Inflammatory macrophage treated with lipopolysaccharide for 1 hour (primary cell): ENCODE data around the gene ITGB8.
"Not testable (repeated sequence)": the region's sequence is repeated elsewhere in the genome, so short reads cannot be mapped to it uniquely, and the experiment has no call there.

Experiments used
- DNase-seq, 2 donors: peaks; one replicate each; pipeline ENCODE4 v3.0.0-alpha.2; 2020 to 2022

The ITGB8 gene

GRCh38 chr7:20330239-20330927 lies at the start of gene ITGB8:
ITGB8 (plus strand) TSS chr7:20330900; CDS start chr7:20331807, 907 bp downstream.
- peak; percentile 96 for DNase-seq

DNA sequence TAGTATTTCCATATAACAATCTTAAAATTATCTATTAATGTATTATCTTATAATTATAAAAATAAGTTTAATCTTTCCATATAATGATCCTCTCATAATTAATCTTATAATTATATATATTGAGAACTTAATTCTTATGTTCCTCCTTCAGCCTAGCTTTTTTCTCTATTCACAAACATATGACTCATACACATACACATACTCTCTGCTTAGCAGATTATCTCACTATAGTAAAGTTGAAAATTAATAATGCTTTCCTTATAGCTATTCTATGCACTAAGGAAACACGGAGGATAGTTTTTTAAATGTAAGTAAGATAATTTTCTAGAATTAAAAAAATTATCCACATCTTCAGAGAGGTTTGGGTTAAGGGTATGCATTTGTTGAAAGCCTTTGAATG lies 47.7 kb upstream of the ITGB8 start:
- DNase-seq: peak in 1 of 2 donors; percentile 39

DNA sequence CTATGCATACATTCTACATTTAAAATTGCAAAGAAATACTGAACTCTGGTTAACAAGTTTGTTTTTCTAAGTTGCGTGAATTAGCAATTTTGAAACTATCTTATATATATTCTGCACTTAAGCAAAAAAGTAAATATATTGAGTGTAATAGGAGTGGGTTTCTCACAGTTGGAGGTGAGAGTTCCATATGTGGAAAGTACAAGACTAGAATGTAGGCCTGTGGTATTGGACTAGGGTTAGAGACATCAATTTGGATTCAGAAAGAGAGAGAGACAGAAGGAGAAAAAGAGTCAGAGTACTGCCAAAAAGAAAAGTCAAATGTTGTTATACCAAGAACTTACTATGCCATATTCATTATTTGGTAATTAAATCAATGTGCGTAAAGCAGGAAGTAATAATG lies 47.3 kb upstream of the ITGB8 start:
- no peak for DNase-seq

DNA sequence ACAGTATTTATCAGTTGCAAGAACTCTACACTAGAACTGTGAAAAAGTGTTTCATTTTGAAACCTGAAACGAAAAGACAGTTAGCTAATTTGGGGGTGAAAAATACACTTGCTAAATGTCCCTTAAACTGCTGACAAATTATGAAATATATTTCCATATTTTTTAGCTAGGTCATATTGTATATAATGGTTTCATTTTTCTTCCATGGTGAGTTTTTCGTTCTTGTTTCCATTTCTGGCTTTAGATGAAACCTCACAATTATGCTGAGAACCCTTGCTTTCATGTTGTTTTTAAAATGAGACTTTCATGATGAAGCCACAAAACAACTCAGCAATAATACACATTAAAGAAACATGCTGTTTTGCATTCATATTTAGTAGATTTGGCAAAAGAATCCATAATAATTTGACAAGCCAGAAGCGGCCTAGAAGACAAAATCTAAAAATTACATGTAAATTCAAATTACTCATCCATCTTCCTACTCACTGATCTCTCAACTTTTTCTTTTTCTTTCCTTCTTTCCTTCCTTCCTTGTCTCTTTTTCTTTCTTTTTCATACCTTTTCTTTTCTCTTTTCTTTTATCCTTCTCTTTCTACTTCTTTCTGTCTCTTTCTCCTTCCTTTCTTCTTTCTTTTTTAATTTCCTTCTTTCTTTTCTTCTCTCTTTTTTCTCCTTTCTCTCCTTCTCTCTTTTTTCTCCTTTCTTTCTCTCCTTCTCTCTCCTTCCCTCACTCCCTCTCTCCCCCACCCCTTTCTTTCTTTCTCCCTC lies 46.5 kb upstream of the ITGB8 start:
- peak in 1 of 2 donors; percentile 10 for DNase-seq

- DNase-seq: peak; percentile 48 to 81
These were observed 45.9 kb upstream of the ITGB8 start for GRCh38 chr7:20284771-20285143.

- no peak for DNase-seq
These were observed 43.4 kb upstream of the ITGB8 start for GRCh38 chr7:20287317-20287716.

DNA sequence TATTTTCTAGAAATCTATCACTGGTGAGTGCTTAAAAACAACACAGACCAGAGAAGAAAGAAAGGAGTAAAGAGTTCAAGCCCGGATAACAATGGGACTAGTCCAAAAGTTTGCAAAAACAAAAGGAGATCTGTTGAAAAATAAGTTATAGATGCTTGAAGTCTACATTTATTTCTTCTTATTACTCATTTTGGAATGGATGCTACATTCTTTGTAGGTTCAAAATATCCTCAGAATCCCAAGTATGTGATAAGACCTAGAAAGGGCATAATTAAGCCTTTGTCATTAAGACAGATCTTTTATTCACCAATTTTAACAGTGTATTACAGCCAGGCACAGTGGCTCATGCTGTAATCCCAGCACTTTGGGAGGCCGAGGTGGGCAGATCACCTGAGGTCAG lies 42.7 kb upstream of the ITGB8 start:
- no peak for DNase-seq

- DNase-seq: peak in 1 of 2 donors; percentile 67
These were observed 40.1 kb upstream of the ITGB8 start for GRCh38 chr7:20290505-20291111.

GRCh38 chr7:20293336-20293735 lies 37.4 kb upstream of the ITGB8 start:
- DNase-seq: no peak

DNA sequence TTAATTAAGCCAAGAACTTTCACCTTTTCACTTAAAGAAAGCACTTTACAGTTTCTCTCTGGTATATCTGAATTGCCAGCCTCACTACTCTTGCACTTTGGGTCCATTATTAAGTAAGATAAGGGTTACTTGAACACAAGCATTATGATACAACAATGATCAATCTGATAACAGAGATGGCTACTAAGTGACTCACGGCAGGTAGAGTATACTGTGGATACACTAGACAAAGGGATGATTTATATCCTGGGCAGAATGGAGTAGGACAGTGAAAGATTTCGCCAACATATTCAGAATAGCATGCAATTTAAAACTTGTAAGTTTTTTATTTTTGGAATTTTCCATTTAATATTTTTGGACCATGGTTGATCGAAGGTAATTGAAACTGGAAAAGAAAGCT lies 34.3 kb upstream of the ITGB8 start:
- no peak for DNase-seq

DNA sequence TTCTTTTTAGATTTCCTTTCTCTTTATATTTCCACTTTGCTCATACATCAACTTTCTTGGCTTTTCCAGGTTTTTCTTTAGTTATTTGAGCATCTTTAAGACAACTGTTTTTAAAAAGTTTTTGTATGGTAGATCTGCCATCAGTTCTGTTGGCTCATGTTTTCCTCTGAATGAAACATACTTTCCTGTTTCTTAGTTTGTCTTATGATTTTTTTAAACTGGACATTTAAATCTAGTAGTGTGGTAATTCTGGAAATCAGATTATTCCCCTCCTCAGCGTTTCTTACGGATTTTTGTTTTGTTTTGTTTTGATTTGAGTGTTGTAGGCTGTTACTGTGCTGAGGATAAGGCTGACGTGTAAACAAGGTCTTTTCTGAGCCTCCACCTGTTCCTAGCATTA lies 33.8 kb upstream of the ITGB8 start:
- DNase-seq: peak in 1 of 2 donors; percentile 17

DNA sequence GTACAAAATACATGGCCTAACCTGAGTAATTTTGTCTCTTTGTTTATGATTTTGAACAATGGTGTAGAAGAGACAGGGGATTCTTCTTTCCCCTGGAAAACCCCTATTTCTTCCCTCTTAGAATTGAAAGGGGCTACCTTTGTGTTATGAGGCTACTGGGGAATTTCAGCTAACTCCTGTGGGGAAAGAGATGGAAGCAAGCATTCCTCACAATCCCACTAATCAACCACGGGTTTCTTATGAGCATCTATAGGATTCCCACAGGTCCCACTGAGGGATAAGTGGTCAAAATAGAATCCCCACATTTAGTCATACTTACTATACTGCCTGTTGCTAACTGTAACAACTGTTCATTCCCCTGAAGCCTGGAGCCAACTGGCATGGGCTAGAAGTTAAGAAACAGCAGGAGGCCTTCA lies 32.2 kb upstream of the ITGB8 start:
- peak in 1 of 2 donors; percentile 41 for DNase-seq

DNA sequence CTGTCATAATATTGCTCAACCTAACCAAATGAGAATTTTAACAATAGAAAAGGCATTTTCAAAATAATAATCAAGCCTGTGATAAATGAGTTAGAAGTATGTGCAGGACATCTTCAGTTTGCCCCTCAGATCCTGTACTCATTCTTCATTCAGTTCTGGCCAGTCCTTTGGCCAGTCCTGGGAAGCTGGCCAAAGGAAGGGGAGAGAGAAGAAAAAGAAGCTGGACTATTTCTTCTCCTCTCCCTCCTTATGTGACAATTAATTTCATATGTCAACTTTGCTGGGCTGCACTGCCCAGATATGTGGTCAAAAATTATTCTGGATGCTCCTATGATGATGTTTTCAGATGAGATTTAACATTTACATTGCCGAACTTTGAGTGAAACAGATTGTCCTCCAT lies 31.6 kb upstream of the ITGB8 start:
- DNase-seq: no peak

DNA sequence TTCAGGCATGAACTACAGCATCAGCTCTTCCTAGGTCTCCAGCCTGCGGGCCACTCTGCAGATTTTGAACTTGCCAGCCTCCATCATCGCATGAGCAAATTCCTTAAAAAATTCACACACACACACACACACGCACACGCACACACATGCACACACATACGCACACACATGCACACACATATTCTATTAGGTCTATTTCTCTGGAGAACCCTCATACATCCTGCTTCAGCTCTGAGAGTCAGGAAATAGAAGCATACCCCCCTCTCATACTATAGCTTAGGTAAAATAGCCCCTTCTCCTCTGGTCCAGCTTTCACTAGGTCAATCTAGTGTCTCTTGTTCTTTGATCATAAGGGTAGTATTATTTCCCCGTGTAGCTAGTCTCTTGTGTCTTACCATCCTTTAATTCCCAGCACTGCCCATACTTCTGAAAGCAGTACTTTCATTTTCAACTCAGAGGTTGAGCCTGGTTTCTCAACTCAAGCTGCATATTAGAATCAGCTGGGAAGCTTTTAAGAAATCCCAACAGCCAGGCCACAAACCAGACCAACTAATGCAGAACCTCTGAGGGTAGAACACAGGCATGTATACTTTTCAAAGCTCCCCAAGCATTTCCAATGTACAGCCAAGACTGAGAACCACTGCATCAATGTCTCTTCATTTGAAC lies 30.9 kb upstream of the ITGB8 start:
- peak; percentile 70 to 83 for DNase-seq

DNA sequence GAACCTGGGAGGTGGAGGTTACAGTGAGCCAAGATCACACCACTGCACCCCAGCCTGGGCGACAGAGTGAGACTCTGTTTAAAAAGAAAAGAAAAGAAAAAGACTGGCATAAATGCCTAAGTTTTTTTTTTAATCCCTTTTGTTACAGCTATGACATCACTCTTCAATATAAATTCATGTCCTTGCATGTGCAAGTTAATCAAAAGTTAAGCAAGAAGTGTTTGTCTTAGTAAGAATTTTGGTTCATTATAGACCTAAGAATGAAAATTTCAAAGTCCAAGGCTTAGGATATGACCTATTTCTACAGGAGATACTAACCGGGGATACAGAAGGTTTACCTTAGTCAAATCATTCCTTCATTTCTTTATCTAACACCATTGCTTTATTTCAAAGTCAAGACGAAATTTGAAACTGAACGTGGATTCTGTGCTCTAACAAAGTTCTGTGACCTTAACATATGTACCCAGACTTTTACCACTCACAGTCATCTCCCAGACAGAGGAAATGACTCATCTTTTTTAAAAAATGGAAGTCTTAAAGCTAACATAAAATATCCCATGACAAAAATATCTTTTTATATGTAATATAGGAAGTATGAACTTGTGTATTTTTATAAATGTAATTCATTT lies 29.3 kb upstream of the ITGB8 start:
- DNase-seq: peak; percentile 68 to 82

DNA sequence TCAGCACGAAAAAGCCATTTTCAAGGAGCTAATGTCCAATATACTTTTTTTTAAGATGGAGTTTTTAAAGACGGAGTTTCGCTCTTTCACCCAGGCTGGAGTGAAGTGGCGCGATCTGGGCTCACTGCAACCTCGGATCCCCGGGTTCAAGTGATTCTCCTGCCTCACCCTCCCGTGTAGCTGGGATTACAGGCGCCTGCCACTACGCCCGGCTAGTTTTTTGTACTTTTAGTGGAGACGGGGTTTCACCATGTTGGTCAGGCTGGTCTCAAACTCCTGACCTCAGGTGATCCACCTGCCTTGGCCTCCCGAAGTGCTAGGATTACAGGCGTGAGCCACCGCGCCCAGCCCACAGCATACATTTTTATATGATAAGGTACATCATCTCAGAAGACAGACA lies 28.4 kb upstream of the ITGB8 start:
- DNase-seq: not testable (repeated sequence)

DNA sequence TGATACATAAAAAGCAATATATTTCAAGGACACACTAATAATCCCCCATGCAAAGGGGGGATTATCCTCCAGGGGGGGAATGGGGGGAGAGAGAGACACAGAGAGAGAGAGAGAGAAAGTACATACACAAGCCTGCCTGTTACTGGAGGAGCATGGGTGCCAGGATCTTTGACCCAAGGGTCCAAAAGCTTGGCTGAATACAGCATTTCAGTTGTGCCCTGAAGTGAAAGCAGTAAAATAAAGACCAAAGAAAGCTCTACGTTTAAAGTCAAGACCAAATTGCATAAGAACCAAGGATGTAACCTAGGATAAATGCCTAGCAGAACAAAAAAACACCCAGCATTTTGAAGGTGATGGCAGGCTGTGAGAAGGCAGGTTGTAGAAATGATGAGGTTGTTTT lies 27.8 kb upstream of the ITGB8 start:
- DNase-seq: no peak

GRCh38 chr7:20304366-20304765 lies 26.3 kb upstream of the ITGB8 start:
- no peak for DNase-seq

GRCh38 chr7:20305726-20306125 lies 25.0 kb upstream of the ITGB8 start:
- DNase-seq: no peak

- DNase-seq: no peak
These were observed 24.3 kb upstream of the ITGB8 start for GRCh38 chr7:20306180-20306946.

- peak in 1 of 2 donors; percentile 29 for DNase-seq
These were observed 23.6 kb upstream of the ITGB8 start for GRCh38 chr7:20307119-20307518.

GRCh38 chr7:20307901-20308300 lies 22.8 kb upstream of the ITGB8 start:
- no peak for DNase-seq
